ENCODE measurements around the gene ZNF223.
A peak's percentile ranks its signal among the peaks of the same experiment; 100 is the strongest.

ZNF223 gene

GRCh38 chr19:44055870-44056269 lies 4.0 kb downstream of the ZNF223 start:
- H3K36me3 ChIP-seq (ENCODE audit: insufficient read depth, low read length) = no peaks in the 10 kb centered on the region

GRCh38 chr19:44059229-44059628 lies 7.4 kb downstream of the ZNF223 start:
- Histone ChIP-seq H3K4me1 (ENCODE audit: insufficient read depth, low read length, poor library complexity, severe bottlenecking) (no peaks in the 10 kb centered on the region), H3K4me3 (ENCODE audit: low read length, poor library complexity, severe bottlenecking) (no peak overlapping the region), H3K36me3 (ENCODE audit: insufficient read depth, low read length) (no peaks in the 10 kb centered on the region), H3K9me3 (ENCODE audit: insufficient read depth, low read depth, low read length) (no peaks in the 10 kb centered on the region), H4K20me1 (ENCODE audit: insufficient read depth, low read length, poor library complexity, severe bottlenecking) (no peaks in the 10 kb centered on the region), H3K9me2 (replicated peaks; ENCODE audit: low read depth, low read length) (no peaks in the 10 kb centered on the region), H3F3A (ENCODE audit: low read depth) (no peaks in the 10 kb centered on the region), H3K4me2 (ENCODE audit: low read depth, low read length, poor library complexity, severe bottlenecking) (no peak overlapping the region), H3K9ac (ENCODE audit: low read depth, low read length, poor library complexity, severe bottlenecking) (no peak overlapping the region), H2AFZ (ENCODE audit: low read length) (no peak overlapping the region), H3K79me2 (ENCODE audit: insufficient read depth, low read length) (no peaks in the 10 kb centered on the region), H3K27me3 (ENCODE audit: insufficient read depth, low read length, poor library complexity, severe bottlenecking) (no peaks in the 10 kb centered on the region)
- no peak for TF ChIP-seq CTCF (conservative IDR thresholded peaks at IDR 0.05; ENCODE audit: low read length)
- TF ChIP-seq EZH2phosphoT487 (IDR thresholded peaks at IDR 0.05; ENCODE audit: borderline replicate concordance) = no peak

More at GRCh38 chr19:44055870-44056269, 4.0 kb downstream of the ZNF223 start:
- no peaks in the 10 kb centered on the region for H3K9me3 ChIP-seq (ENCODE audit: insufficient read depth, low read depth, low read length)
- no peak overlapping the region for H3K9ac ChIP-seq (ENCODE audit: low read depth, low read length, poor library complexity, severe bottlenecking)
- H3K4me1 ChIP-seq (ENCODE audit: insufficient read depth, low read length, poor library complexity, severe bottlenecking) = no peaks in the 10 kb centered on the region
- TF ChIP-seq EZH2phosphoT487 (IDR thresholded peaks at IDR 0.05; ENCODE audit: borderline replicate concordance) (no peak), CTCF (conservative IDR thresholded peaks at IDR 0.05; ENCODE audit: low read length) (peak; percentile 33)
- H3K4me3 ChIP-seq (ENCODE audit: low read length, poor library complexity, severe bottlenecking) = no peak overlapping the region
- H3F3A ChIP-seq (ENCODE audit: low read depth) = no peaks in the 10 kb centered on the region
- H4K20me1 ChIP-seq (ENCODE audit: insufficient read depth, low read length, poor library complexity, severe bottlenecking) = no peaks in the 10 kb centered on the region
- H2AFZ ChIP-seq (ENCODE audit: low read length) = no peak overlapping the region
- H3K27me3 ChIP-seq (ENCODE audit: insufficient read depth, low read length, poor library complexity, severe bottlenecking) = no peaks in the 10 kb centered on the region
- H3K4me2 ChIP-seq (ENCODE audit: low read depth, low read length, poor library complexity, severe bottlenecking) = no peak overlapping the region
- no peaks in the 10 kb centered on the region for H3K79me2 ChIP-seq (ENCODE audit: insufficient read depth, low read length)
- H3K9me2 ChIP-seq (replicated peaks; ENCODE audit: low read depth, low read length) = no peaks in the 10 kb centered on the region

GRCh38 chr19:44061038-44061437 lies 9.2 kb downstream of the ZNF223 start:
- no peak overlapping the region for H2AFZ ChIP-seq (ENCODE audit: low read length)
- no peaks in the 10 kb centered on the region for H3K36me3 ChIP-seq (ENCODE audit: insufficient read depth, low read length)
- no peaks in the 10 kb centered on the region for H3K4me1 ChIP-seq (ENCODE audit: insufficient read depth, low read length, poor library complexity, severe bottlenecking)
- TF ChIP-seq EZH2phosphoT487 (IDR thresholded peaks at IDR 0.05; ENCODE audit: borderline replicate concordance) (no peak), CTCF (conservative IDR thresholded peaks at IDR 0.05; ENCODE audit: low read length) (no peak)
- H3F3A ChIP-seq (ENCODE audit: low read depth) = no peaks in the 10 kb centered on the region
- no peaks in the 10 kb centered on the region for H4K20me1 ChIP-seq (ENCODE audit: insufficient read depth, low read length, poor library complexity, severe bottlenecking)
- H3K9me2 ChIP-seq (replicated peaks; ENCODE audit: low read depth, low read length) = no peaks in the 10 kb centered on the region
- no peak overlapping the region for H3K4me2 ChIP-seq (ENCODE audit: low read depth, low read length, poor library complexity, severe bottlenecking)
- H3K27me3 ChIP-seq (ENCODE audit: insufficient read depth, low read length, poor library complexity, severe bottlenecking) = no peaks in the 10 kb centered on the region
- no peak overlapping the region for H3K4me3 ChIP-seq (ENCODE audit: low read length, poor library complexity, severe bottlenecking)
- H3K79me2 ChIP-seq (ENCODE audit: insufficient read depth, low read length) = no peaks in the 10 kb centered on the region
- peaks cover 4% of the 10 kb centered on the region; the same call in 1 of the 2 replicates for H3K9me3 ChIP-seq (ENCODE audit: insufficient read depth, low read depth, low read length)
- no peak overlapping the region for H3K9ac ChIP-seq (ENCODE audit: low read depth, low read length, poor library complexity, severe bottlenecking)

Measured in Loucy (cell line).